HFF-Myc (cell line): ENCODE data around the gene CAMK2B.

Source experiments
- DNase-seq: peaks from one replicate; pipeline ENCODE4 v3.0.0-alpha.2; 2011; ENCODE audit warnings: low read depth; ENCODE audit errors: extremely low read depth
- H3K4me3 ChIP-seq: replicated peaks from 2 replicates; pipeline ENCODE4 v1.5.1; 2011; ENCODE audit warnings: low read depth, mild to moderate bottlenecking, control low read depth, low read length
- CTCF ChIP-seq: IDR thresholded peaks from 2 replicates; pipeline ENCODE4 v1.5.1; 2012; ENCODE audit warnings: mild to moderate bottlenecking, low read depth, low read length, control low read depth; ENCODE audit errors: missing control alignments

Gene CAMK2B

GRCh38 chr7:44240376-44240775 lies 85.0 kb downstream of the CAMK2B start:
- no peak overlapping the region for H3K4me3 ChIP-seq
- no peak for TF ChIP-seq CTCF
- DNase-seq, result no peak

- no peak for DNase-seq
- no peak overlapping the region for H3K4me3 ChIP-seq
- TF ChIP-seq CTCF, result no peak
Measured at GRCh38 chr7:44239361-44239760, 86.0 kb downstream of the CAMK2B start.

- DNase-seq, result no peak
- H3K4me3 ChIP-seq, result no peak overlapping the region
- TF ChIP-seq CTCF, result no peak
Measured at GRCh38 chr7:44238116-44238695, 87.2 kb downstream of the CAMK2B start.

DNA sequence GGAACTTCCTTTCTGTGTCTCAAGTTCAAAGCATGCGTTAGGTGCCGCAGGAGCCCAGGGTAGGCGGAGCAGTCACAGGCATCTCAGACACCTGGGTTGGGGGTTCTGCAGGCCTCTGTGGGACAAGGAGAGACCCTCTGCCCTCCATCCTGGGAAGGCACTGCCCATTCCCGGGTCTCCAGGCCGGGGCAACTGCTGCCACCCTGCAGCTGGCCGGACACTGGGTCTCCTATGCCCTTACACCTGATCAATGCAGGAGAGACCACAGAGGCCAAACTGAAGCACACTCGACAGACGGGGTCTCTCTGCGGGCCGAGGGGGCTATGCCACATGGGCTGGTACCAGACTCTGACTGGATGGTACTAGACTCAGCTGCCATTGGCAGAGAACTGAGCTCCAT lies 87.7 kb downstream of the CAMK2B start:
- TF ChIP-seq CTCF, result no peak
- H3K4me3 ChIP-seq, result no peak overlapping the region
- DNase-seq, result no peak

DNA sequence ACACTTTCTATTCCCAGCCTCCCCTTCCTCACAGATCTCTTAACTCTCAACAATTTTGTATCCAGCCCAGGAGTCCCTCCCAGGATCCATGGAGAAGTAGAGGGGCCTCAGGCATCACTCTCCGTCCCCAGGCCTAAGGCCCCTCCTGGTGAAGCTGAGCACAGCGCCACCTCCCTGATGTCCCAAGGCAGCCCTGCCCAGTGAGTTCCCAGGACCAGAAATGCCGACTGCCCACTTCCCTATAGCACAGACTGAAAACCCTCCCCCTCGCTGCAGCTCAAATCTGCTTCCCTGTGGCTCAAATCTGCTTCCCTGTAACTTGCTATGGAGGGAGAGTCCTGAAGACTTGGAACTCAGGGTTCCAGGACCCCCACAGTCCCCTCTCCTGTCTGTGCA lies 89.1 kb downstream of the CAMK2B start:
- H3K4me3 ChIP-seq, result no peak overlapping the region
- no peak for DNase-seq
- TF ChIP-seq CTCF, result no peak

DNA sequence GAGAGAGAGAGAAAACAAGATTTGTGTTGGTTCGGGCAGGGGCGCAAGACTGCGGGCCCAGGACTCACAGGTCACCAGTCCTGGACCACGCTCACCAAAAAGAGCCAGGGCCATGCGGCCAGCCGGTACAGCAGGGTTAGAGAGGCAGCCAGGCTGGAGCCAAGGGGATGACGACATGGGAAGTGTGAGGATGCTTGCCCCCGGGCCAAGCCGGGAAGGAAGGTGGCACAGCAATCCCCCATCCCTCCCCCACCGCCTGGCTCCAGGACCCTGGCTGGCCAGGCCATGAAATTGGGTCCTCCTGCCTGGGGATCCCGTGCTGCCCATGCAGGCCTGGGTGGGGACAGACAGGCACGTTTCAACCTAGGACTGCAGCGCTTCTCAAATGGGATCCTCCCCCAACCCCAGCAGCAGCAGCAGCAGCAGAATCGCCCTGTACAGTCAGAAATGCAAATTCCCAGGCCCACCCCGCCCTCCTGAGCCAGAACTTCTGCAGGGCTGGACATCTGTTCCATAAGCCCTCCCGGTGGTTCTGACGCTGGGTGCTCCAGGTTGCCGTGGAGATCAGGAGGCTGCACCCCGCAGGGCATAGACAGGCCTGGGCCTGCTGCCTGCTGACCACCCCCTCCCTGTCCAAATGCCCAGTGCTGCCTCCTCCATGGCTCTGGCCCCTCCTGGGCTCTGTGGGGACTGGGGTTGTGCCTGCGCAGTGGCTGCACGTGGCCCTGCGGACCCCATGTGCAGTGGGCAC lies 89.6 kb downstream of the CAMK2B start:
- no peak overlapping the region for H3K4me3 ChIP-seq
- no peak for TF ChIP-seq CTCF
- no peak for DNase-seq

DNA sequence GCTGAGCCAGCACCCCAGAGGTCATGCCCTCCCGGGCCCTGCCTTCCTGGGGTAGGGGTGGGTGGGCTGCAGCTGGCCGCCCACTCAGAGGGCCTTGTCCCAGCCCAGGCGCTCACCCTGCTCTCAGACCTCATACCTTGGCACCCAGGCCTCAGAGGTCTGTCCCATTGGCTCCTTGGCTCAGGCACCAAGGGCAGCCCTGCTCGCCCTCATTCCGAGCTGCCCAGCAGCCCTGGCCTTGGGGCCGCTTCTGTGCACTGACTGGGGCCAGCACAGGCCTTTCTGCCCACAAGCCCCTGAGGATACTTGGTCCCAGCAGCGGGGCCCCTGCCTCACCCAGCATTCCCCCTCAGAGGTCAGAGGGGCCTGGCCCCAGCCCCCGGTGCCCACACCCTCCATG lies 90.3 kb downstream of the CAMK2B start:
- no peak for DNase-seq
- TF ChIP-seq CTCF, result no peak
- H3K4me3 ChIP-seq, result no peak overlapping the region
